Lower leg skin (tissue), 3 donors: Measurements from ENCODE around the gene VPS8.

ENCODE experiments used
- CTCF ChIP-seq, 3 donors: fragments of 450-650 bp; IDR thresholded peaks; one replicate each; pipeline ENCODE4 v1.5.1; 2016; ENCODE audit warnings: antibody characterized with exemption in 3 of 3, mild to moderate bottlenecking in 3 of 3, moderate library complexity in 2 of 3
- POLR2A ChIP-seq, 2 donors: fragments of 450-650 bp; IDR thresholded peaks; one replicate each; pipeline ENCODE4 v1.6.1; 2016 to 2017; ENCODE audit warnings: antibody characterized with exemption in 2 of 2, mild to moderate bottlenecking in 1 of 2, moderate library complexity in 1 of 2

- TF ChIP-seq CTCF (IDR thresholded peaks at IDR 0.05) (no peak), POLR2A (IDR thresholded peaks at IDR 0.05) (no peak)
Measured at GRCh38 chr3:184764191-184764590, 47.8 kb upstream of the VPS8 start.
